SJCRH30 (cell line): ENCODE results near the gene PEAK3. TPM values are rescaled to one million over a fixed set of nuclear protein-coding genes. Genes with fewer than 3 reads are reported as not detected.
"Not testable (repeated sequence)": the region's sequence is repeated elsewhere in the genome, so short reads cannot be mapped to it uniquely, and the experiment has no call there.

ENCODE experiments used
- DNase-seq, 2 experiments: peaks; one replicate each; pipeline ENCODE4 v3.0.0-alpha.2; 2015 to 2020
- H3K27ac ChIP-seq: fragments of 250-450 bp; sonication (Bioruptor Pico); 2 replicates; pipeline ENCODE4 v1.5.1; 2020; ENCODE audit warnings: mild to moderate bottlenecking, moderate library complexity
- H3K27me3 ChIP-seq: fragments of 250-450 bp; sonication (Bioruptor Pico); 2 replicates; pipeline ENCODE4 v1.5.1; 2020; ENCODE audit warnings: mild to moderate bottlenecking, moderate library complexity
- H3K36me3 ChIP-seq: fragments of 250-450 bp; sonication (Bioruptor Pico); 2 replicates; pipeline ENCODE4 v1.5.1; 2020; ENCODE audit warnings: mild to moderate bottlenecking, moderate library complexity
- H3K4me1 ChIP-seq: fragments of 250-450 bp; sonication (Bioruptor Pico); 2 replicates; pipeline ENCODE4 v1.5.1; 2020; ENCODE audit warnings: mild to moderate bottlenecking, moderate library complexity
- H3K4me3 ChIP-seq: fragments of 250-450 bp; sonication (Bioruptor Pico); 2 replicates; pipeline ENCODE4 v1.5.1; 2020; ENCODE audit warnings: mild to moderate bottlenecking, moderate library complexity
- H3K9me3 ChIP-seq: fragments of 250-450 bp; sonication (Bioruptor Pico); replicated peaks from 2 replicates; pipeline ENCODE4 v1.5.1; 2020; ENCODE audit warnings: mild to moderate bottlenecking, moderate library complexity
- total RNA-seq: library from RNA; depleted of rRNA; stranded (reverse); fragments of >200 nt; shearing (Covaris generic); gene quantifications from 2 replicates; pipeline ENCODE4 v1.2.3, GENCODE V29; 2014

Gene PEAK3
- total RNA-seq, 1 experiment from 2014 or later = 0.06 TPM

GRCh38 chr19:2287585-2288337 lies 5.8 kb upstream of the PEAK3 start:
- no peak overlapping the region for H3K4me3 ChIP-seq
- no peaks in the 10 kb centered on the region for H3K4me1 ChIP-seq
- H3K9me3 ChIP-seq = no peaks in the 10 kb centered on the region
- H3K27me3 ChIP-seq = no peaks in the 10 kb centered on the region; the same call in 1 of the 2 replicates
- no peak overlapping the region for H3K27ac ChIP-seq
- no peaks in the 10 kb centered on the region for H3K36me3 ChIP-seq
- DNase-seq = no peak

DNA sequence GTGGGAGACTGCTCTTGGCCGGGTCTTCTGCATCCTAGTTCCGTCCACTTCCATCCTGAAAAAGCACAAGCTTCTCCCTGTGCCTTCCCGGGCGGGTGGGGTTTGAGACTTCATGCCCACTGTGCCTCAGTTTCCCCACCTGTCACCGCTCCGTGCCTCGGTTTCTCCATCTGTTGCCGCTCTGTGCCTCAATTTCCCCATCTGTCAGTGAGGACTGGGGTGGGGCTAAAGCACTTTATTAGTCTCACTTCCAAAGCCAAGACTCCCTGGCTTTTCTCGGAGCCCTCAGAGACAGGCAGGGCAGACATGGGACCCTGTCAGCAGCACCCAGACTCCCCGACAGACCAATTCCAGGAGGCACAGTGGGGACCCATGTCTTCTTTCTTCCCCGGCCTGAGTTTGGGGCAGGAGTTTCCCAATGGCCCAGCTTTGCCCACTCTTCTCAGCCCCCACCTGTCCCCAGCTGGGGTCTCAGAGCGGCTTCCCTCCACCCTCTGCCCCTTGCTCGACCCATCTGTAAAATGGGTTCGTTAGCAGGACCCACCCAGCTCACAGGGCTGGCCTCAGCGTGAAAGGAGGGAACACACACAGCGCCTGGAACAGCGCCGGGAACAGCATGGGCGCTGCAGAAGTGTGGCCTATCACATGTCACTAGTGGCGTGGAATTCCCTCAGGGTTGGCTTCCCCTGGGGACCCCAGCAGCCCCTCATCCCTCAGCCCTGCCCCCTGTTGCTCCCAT lies 4.6 kb upstream of the PEAK3 start:
- DNase-seq = no peak
- Histone ChIP-seq H3K36me3 (no peaks in the 10 kb centered on the region), H3K27me3 (no peaks in the 10 kb centered on the region; the same call in 1 of the 2 replicates), H3K9me3 (no peaks in the 10 kb centered on the region), H3K4me3 (no peak overlapping the region), H3K27ac (no peak overlapping the region), H3K4me1 (peaks cover 3% of the 10 kb centered on the region; the same call in 1 of the 2 replicates)

GRCh38 chr19:2283835-2284507 lies 2.0 kb upstream of the PEAK3 start:
- DNase-seq = no peak
- no peaks in the 10 kb centered on the region; the same call in 1 of the 2 replicates for H3K27me3 ChIP-seq
- no peaks in the 10 kb centered on the region for H3K36me3 ChIP-seq
- H3K27ac ChIP-seq = no peak overlapping the region
- H3K4me1 ChIP-seq = peaks cover 3% of the 10 kb centered on the region; the same call in 1 of the 2 replicates
- H3K4me3 ChIP-seq = no peak overlapping the region
- no peaks in the 10 kb centered on the region for H3K9me3 ChIP-seq

DNA sequence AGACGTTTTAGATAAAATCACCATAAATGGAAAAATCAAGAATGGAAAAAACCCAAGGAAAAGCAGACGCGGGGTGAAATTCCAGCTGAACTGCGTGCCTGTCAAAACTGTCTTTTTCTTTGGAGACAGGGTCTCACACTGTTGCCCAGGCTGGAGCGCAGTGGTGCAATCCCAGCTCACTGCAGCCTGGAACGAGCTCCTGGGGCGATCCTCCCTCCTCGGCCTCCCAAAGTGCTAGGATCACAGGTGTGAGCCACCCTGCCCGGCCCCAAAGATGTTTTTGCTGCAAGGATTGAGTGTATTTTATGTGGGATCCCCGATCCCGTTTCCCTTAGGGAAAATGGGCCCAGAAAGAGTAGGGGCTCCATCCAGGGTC lies 875 bp upstream of the PEAK3 start:
- H3K36me3 ChIP-seq = no peaks in the 10 kb centered on the region
- no peak overlapping the region for H3K27ac ChIP-seq
- no peak overlapping the region for H3K4me3 ChIP-seq
- DNase-seq = no peak
- no peaks in the 10 kb centered on the region for H3K9me3 ChIP-seq
- no peaks in the 10 kb centered on the region for H3K27me3 ChIP-seq
- peaks cover 3% of the 10 kb centered on the region; the same call in 1 of the 2 replicates for H3K4me1 ChIP-seq

DNA sequence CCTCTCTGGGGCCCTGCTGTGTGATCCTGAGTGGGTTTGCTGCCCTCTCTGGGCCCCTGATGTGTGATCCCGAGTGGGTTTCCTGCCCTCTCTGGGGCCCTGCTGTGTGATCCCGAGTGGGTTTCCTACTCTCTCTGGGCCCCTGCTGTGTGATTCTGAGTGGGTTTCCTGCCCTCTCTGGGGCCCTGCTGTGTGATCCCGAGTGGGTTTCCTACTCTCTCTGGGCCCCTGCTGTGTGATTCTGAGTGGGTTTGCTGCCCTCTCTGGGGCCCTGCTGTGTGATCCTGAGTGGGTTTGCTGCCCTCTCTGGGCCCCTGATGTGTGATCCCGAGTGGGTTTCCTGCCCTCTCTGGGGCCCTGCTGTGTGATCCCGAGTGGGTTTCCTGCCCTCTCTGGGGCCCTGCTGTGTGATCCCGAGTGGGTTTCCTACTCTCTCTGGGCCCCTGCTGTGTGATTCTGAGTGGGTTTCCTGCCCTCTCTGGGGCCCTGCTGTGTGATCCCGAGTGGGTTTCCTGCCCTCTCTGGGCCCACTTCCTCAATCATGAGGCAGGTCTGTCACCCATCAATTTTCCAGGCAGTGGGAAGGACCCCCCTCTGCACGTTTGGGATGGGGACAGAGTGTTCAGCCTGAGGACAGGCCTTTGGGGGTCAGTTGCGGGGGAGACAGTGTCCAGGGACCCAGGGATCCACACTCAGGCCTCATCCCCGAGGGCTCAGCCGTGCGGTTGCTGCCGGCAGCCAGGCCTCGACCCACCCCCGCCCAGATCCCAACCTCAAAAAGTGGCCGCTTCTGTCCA lies 512 bp downstream of the PEAK3 start:
- H3K27ac ChIP-seq, H3K4me1 ChIP-seq, H3K27me3 ChIP-seq: not testable (repeated sequence)

DNA sequence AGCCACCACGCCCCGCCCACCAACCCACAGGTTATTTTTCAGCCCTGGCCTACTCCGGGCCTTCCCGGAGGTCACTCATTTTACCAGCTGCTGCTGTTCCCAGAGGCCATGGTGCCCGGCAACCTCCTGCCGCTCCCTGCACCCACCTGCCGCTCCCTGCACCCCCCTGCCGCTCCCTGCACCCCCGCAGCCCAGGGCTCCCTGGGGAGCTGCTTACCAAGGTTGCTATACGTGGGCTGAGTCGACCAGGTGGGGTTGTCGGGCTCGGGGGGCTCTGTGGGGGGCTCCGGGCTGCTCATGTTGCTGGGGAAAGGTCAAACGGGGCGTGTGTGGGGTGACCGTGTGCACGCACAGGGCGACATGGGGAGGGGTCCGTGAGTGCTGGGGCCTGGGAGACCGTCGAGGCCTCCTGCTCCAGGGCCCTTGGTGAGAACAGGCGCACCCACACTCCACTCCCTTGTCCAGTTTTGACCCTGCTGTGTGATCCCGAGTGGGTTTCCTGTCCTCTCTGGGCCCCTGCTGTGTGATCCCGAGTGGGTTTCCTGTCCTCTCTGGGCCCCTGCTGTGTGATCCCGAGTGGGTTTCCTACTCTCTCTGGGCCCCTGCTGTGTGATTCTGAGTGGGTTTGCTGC lies 1.2 kb downstream of the PEAK3 start:
- no peak for DNase-seq
- Histone ChIP-seq H3K27me3 (no peaks in the 10 kb centered on the region), H3K9me3 (no peaks in the 10 kb centered on the region)

More for the DNA sequence above, 512 bp downstream of the PEAK3 start:
- H3K36me3 ChIP-seq, DNase-seq, H3K9me3 ChIP-seq: not testable (repeated sequence)
- peak overlapping the region; percentile 45 for H3K4me3 ChIP-seq

GRCh38 chr19:2278459-2279158 lies 3.4 kb downstream of the PEAK3 start:
- Histone ChIP-seq H3K9me3 (no peaks in the 10 kb centered on the region), H3K4me3 (no peak overlapping the region), H3K27ac (no peak overlapping the region), H3K27me3 (no peaks in the 10 kb centered on the region), H3K36me3 (peaks cover 6% of the 10 kb centered on the region; the same call in 1 of the 2 replicates), H3K4me1 (peaks cover 3% of the 10 kb centered on the region; the same call in 1 of the 2 replicates)
- DNase-seq = no peak

More for the DNA sequence above, 1.2 kb downstream of the PEAK3 start:
- H3K36me3 ChIP-seq = no peaks in the 10 kb centered on the region
- H3K4me1 ChIP-seq = peaks cover 3% of the 10 kb centered on the region; the same call in 1 of the 2 replicates
- no peak overlapping the region for H3K27ac ChIP-seq
- H3K4me3 ChIP-seq = no peak overlapping the region

- Histone ChIP-seq H3K27me3 (no peaks in the 10 kb centered on the region), H3K36me3 (peaks cover 20% of the 10 kb centered on the region), H3K9me3 (no peaks in the 10 kb centered on the region), H3K27ac (no peak overlapping the region), H3K4me1 (peaks cover 3% of the 10 kb centered on the region; the same call in 1 of the 2 replicates), H3K4me3 (no peak overlapping the region)
- no peak for DNase-seq
Observed at GRCh38 chr19:2277138-2277537, 4.8 kb downstream of the PEAK3 start.

- no peak overlapping the region for H3K27ac ChIP-seq
- H3K4me1 ChIP-seq = peaks cover 3% of the 10 kb centered on the region; the same call in 1 of the 2 replicates
- DNase-seq = no peak
- H3K36me3 ChIP-seq = peaks cover 26% of the 10 kb centered on the region
- H3K9me3 ChIP-seq = no peaks in the 10 kb centered on the region
- no peaks in the 10 kb centered on the region for H3K27me3 ChIP-seq
- no peak overlapping the region for H3K4me3 ChIP-seq
Observed at GRCh38 chr19:2276429-2276986, 5.5 kb downstream of the PEAK3 start.

- no peak overlapping the region for H3K27ac ChIP-seq
- no peak overlapping the region for H3K4me3 ChIP-seq
- no peaks in the 10 kb centered on the region for H3K27me3 ChIP-seq
- H3K9me3 ChIP-seq = no peaks in the 10 kb centered on the region
- no peak for DNase-seq
- peaks cover 33% of the 10 kb centered on the region for H3K36me3 ChIP-seq
- peaks cover 3% of the 10 kb centered on the region; the same call in 1 of the 2 replicates for H3K4me1 ChIP-seq
Observed at GRCh38 chr19:2275588-2276428, 6.2 kb downstream of the PEAK3 start.

DNA sequence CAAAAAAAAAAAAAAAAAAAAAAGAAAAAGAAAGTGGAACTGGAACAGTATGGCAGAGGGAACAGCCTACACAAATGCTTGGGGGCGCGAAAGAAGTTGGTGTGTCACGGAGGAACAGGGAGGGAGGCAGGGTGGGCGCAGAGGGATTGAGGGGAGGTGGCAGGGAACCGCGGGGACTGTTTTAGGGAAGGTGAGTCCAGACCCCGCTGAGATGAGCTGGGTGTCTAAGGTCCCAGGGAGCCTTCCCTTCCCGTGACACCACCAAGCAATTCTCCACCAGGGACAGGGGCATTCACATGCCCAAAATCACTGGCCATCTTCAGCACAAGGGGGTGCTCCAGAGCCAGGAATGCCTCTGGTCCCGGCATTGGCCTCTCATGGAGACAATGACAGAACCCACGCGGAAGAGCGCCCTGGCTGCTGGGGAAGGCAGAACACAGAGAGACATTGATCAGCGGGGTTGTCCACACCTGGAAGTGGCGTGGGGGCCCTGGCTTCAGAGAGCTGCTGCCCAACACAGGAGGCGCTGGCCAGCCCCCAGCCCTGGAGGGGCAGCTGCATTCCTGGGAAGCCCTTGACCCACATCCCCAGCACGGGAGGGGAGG lies 6.9 kb downstream of the PEAK3 start:
- 0 out of 2 replicates have a peak, but pooled peaks cover 3% of the 10 kb centered on the region for H3K4me1 ChIP-seq
- no peaks in the 10 kb centered on the region for H3K9me3 ChIP-seq
- peaks cover 36% of the 10 kb centered on the region for H3K36me3 ChIP-seq
- H3K27ac ChIP-seq = no peak overlapping the region
- peak; percentile 74 to 84 for DNase-seq
- no peak overlapping the region for H3K4me3 ChIP-seq
- H3K27me3 ChIP-seq = no peaks in the 10 kb centered on the region

GRCh38 chr19:2274185-2274711 lies 7.7 kb downstream of the PEAK3 start:
- Histone ChIP-seq H3K36me3 (peaks cover 36% of the 10 kb centered on the region), H3K9me3 (no peaks in the 10 kb centered on the region), H3K4me1 (0 out of 2 replicates have a peak, but pooled peaks cover 3% of the 10 kb centered on the region), H3K27ac (no peak overlapping the region), H3K4me3 (no peak overlapping the region), H3K27me3 (no peaks in the 10 kb centered on the region)
- DNase-seq = no peak
